Right lobe of liver (tissue), 6 donors: ENCODE data around the gene CCDC152. TPM values are rescaled to one million over a fixed set of nuclear protein-coding genes. Genes with fewer than 3 reads are reported as not detected.
"Not testable (repeated sequence)": the region's sequence is repeated elsewhere in the genome, so short reads cannot be mapped to it uniquely, and the experiment has no call there.

ENCODE experiments used
- ATAC-seq, 4 donors: fragments of 200-7000 bp; cut with Tn5 transposase; one replicate each; pipeline ENCODE4 v1.9.1; 2020; ENCODE audit warnings: mild to moderate bottlenecking in 4 of 4, moderate library complexity in 4 of 4
- DNase-seq, 3 donors: peaks; one replicate each; pipeline ENCODE4 v3.0.0-alpha.2; 2020
- H3K27ac ChIP-seq, 3 donors: fragments of 200-600 bp; one replicate each; pipeline ENCODE4 v1.8.0; 2022
- H3K27me3 ChIP-seq, 2 donors: fragments of 200-600 bp; one replicate each; pipeline ENCODE4 v1.8.0; 2022
- H3K36me3 ChIP-seq, 4 donors: fragments of 200-600 bp; sonication (generic) in 1 of 4; one replicate each; pipeline versions ENCODE4 v1.5.1 to v1.8.0; 2017 to 2022; ENCODE audit warnings: control low read depth in 1 of 4
- H3K4me1 ChIP-seq, 4 donors: fragments of 200-600 bp; sonication (generic) in 1 of 4; one replicate each; pipeline versions ENCODE4 v1.5.1 to v1.8.0; 2017 to 2022; ENCODE audit warnings: control low read depth in 1 of 4
- H3K4me3 ChIP-seq, 3 donors: fragments of 200-600 bp; one replicate each; pipeline ENCODE4 v1.8.0; 2022
- H3K9me3 ChIP-seq, 4 donors: fragments of 200-600 bp; sonication (generic) in 1 of 4; one replicate each; pipeline versions ENCODE4 v1.5.1 to v1.8.0; 2017 to 2022; ENCODE audit warnings: control low read depth in 1 of 4
- POLR2A ChIP-seq: fragments of 450-650 bp; IDR thresholded peaks from one replicate; pipeline ENCODE4 v1.6.1; 2017; ENCODE audit warnings: antibody characterized with exemption, mild to moderate bottlenecking
- WGBS: methylation state at CpG from one replicate; pipeline ENCODE4 v1.1.6; 2018; ENCODE audit warnings: low coverage, low lambda C conversion rate; ENCODE audit not compliant: insufficient coverage; ENCODE audit errors: missing lambda C conversion rate; 5-methylcytosine and 5-hydroxymethylcytosine counted together
- intact Hi-C, 2 donors: fragments of 100-400 bp; cut with DNase I; formaldehyde crosslinking; loops; one replicate each; pipeline versions ENCODE4 v1.11.2 to v1.14.1; 2022
- total RNA-seq, 6 experiments: library from RNA; depleted of rRNA in 2 of 6; stranded (reverse); fragments of >200 nt in 2 of 6; fragmentation: NEBNext Ultra II Directional in 3 of 6; extraction: Animal tissue kit (Norgen Biotek cat#: 25700) in 3 of 6; gene quantifications; one replicate each; pipeline versions ENCODE4 v1.1.0 to v1.2.4, GENCODE V29; 2016 to 2023
- TF ChIP-seq, protein P1 (sequence below), 4 donors: fragments of 200-600 bp in 3 of 4; fragments of 450-650 bp in 1 of 4; IDR thresholded peaks; one replicate each; pipeline versions ENCODE4 v1.5.1 to v1.8.0; 2016 to 2022; ENCODE audit warnings: antibody characterized with exemption in 4 of 4, mild to moderate bottlenecking in 2 of 4
- donor health status: DM: no; HTN: yes; CAD: no.
- donor health status: DM: no; HTN: no; CAD: no.
- donor health status: DM: no; HTN: no; CAD: no.
- donor health status: DM: no; HTN: yes; CAD: no.
- donor health status: DM: no; HTN: yes; CAD: no.

CCDC152 gene
- total RNA-seq, 6 experiments from 2014 or later, result 0.06 to 1.2 (median 0.42) TPM; not detected in 1

- ATAC-seq (peak in 1 of 4 donors; percentile 1), DNase-seq (no peak)
- Histone ChIP-seq H3K4me1 (peaks cover 0 to 49% (median 20%) of the 10 kb centered on the region in 4 donors), H3K27ac (peak overlapping the region; percentile 19 to 79 (median 43)), H3K4me3 (no peak overlapping the region), H3K27me3 (no peaks in the 10 kb centered on the region), H3K36me3 (no peaks in the 10 kb centered on the region), H3K9me3 (no peaks in the 10 kb centered on the region)
- intact Hi-C loops, result no loop called here
- TF ChIP-seq POLR2A, result no peak
- TF ChIP-seq, protein P1, sequence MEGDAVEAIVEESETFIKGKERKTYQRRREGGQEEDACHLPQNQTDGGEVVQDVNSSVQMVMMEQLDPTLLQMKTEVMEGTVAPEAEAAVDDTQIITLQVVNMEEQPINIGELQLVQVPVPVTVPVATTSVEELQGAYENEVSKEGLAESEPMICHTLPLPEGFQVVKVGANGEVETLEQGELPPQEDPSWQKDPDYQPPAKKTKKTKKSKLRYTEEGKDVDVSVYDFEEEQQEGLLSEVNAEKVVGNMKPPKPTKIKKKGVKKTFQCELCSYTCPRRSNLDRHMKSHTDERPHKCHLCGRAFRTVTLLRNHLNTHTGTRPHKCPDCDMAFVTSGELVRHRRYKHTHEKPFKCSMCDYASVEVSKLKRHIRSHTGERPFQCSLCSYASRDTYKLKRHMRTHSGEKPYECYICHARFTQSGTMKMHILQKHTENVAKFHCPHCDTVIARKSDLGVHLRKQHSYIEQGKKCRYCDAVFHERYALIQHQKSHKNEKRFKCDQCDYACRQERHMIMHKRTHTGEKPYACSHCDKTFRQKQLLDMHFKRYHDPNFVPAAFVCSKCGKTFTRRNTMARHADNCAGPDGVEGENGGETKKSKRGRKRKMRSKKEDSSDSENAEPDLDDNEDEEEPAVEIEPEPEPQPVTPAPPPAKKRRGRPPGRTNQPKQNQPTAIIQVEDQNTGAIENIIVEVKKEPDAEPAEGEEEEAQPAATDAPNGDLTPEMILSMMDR (IDR thresholded peaks at IDR 0.05), result no peak
- 38% methylated on average over 4 of the region's 4 CpGs for WGBS
Measured at GRCh38 chr5:42842921-42843641, 86.5 kb downstream of the CCDC152 start.

- TF ChIP-seq, protein P1 (IDR thresholded peaks at IDR 0.05), result no peak
- no peak for TF ChIP-seq POLR2A
- Histone ChIP-seq H3K9me3 (no peaks in the 10 kb centered on the region), H3K27me3 (no peaks in the 10 kb centered on the region), H3K36me3 (no peaks in the 10 kb centered on the region), H3K4me1 (peaks cover 0 to 49% (median 20%) of the 10 kb centered on the region in 4 donors), H3K4me3 (peak overlapping the region in 1 of 3 donors; percentile 2), H3K27ac (peak overlapping the region; percentile 19 to 79 (median 43))
- ATAC-seq, result peak; percentile 7 to 48 (median 21)
- intact Hi-C loops, result no loop called here
- WGBS, result 44% methylated on average over 3 of the region's 3 CpGs
- no peak for DNase-seq
Measured at GRCh38 chr5:42843675-42844292, 87.2 kb downstream of the CCDC152 start.

DNA sequence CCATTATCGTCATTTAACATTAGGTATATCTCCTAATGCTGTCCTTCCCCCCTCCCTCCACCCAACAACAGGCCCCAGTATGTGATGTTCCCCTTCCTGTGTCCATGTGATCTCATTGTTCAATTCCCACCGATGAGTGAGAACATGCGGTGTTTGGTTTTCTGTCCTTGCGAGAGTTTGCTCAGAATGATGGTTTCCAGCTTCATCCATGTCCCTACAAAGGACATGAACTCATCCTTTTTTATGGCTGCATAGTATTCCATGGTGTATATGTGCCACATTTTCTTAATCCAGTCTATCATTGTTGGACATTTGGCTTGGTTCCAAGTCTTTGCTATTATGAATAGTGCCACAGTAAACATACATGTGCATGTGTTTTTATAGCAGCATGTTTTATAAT is 87.8 kb downstream of the CCDC152 start:
- 66% methylated on average over 4 of the region's 4 CpGs for WGBS
- H3K36me3 ChIP-seq, intact Hi-C loops: not testable (repeated sequence)

DNA sequence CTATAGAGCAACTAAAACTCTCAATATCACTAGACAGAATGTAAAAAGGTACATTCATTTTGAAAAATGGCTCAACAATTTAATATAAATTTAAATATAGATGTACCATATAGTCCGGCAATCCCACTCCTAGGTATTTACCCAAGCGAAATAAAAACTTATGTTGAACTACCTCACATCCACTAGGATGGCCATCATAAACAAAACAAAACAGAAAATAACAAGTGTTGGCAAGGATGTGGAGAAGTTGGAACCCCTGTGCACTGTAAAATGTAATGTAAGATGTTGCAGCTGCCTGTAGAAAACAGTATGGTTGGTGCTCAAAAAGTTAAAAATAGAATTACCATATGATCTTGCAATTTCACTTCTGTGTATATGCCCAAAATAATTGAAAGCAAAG is 91.9 kb downstream of the CCDC152 start:
- DNase-seq (no peak), ATAC-seq (no peak)
- Histone ChIP-seq H3K27me3 (no peaks in the 10 kb centered on the region), H3K36me3 (no peaks in the 10 kb centered on the region), H3K27ac (no peak overlapping the region), H3K9me3 (no peaks in the 10 kb centered on the region), H3K4me1 (peaks cover 0 to 19% (median 5%) of the 10 kb centered on the region in 4 donors), H3K4me3 (no peak overlapping the region)
- intact Hi-C loops, result no loop called here
- TF ChIP-seq, protein P1 (IDR thresholded peaks at IDR 0.05), result no peak
- no peak for TF ChIP-seq POLR2A
- WGBS, result 100% methylated on average over 2 of the region's 2 CpGs

More for the DNA sequence above, 87.8 kb downstream of the CCDC152 start:
- H3K4me3 ChIP-seq, H3K9me3 ChIP-seq, DNase-seq, ATAC-seq, H3K27me3 ChIP-seq: not testable (repeated sequence)
- peak overlapping the region in 2 of 3 donors; percentile 43 to 79 for H3K27ac ChIP-seq
- peaks cover 0 to 49% (median 20%) of the 10 kb centered on the region in 4 donors for H3K4me1 ChIP-seq

GRCh38 chr5:42851481-42851880 is 94.9 kb downstream of the CCDC152 start:
- ATAC-seq, result no peak
- TF ChIP-seq, protein P1 (IDR thresholded peaks at IDR 0.05), result no peak
- TF ChIP-seq POLR2A, result no peak
- Histone ChIP-seq H3K4me3 (no peak overlapping the region), H3K4me1 (peaks cover 0 to 32% (median 2%) of the 10 kb centered on the region in 4 donors), H3K27me3 (no peaks in the 10 kb centered on the region), H3K27ac (no peak overlapping the region), H3K9me3 (no peaks in the 10 kb centered on the region), H3K36me3 (no peaks in the 10 kb centered on the region)
- WGBS, result 78% methylated on average over 6 of the region's 6 CpGs
- intact Hi-C loops, result no loop called here
- no peak for DNase-seq
